Measurements from ENCODE around the gene CREG2. TPM values are rescaled to one million over a fixed set of nuclear protein-coding genes. Genes with fewer than 3 reads are reported as not detected.

The CREG2 gene
- total and polyA plus RNA-seq, 8 donors, result 0.24 to 0.98 (median 0.51) TPM; not detected in 2

DNA sequence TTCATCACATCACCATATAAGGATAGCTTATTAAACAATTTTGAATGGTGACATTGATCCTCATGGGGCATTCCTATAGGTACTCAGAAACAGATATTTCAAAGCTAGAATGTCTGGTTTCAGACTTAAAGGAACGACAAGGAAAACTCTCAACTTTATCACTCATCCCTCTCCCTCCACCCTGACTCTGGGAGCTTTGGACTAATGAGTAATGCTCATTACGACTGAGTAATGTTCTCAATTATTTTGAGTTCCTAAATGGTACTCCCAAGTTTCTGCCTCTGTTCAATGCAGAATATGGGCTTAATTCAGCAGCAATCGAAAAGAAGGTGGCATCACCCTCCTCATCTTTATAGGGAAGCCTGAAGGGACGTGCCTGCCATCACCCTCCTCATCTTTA, 44.2 kb upstream of the CREG2 start:
- intact Hi-C loops (cut with DNase I), result no loop called here
- Histone ChIP-seq H3K36me3 (no peaks in the 10 kb centered on the region), H3K4me3 (no peak overlapping the region), H3K9me3 (no peaks in the 10 kb centered on the region), H3K27ac (no peak overlapping the region), H3K4me1 (no peaks in the 10 kb centered on the region), H3K27me3 (no peaks in the 10 kb centered on the region)
- ATAC-seq (no peak), DNase-seq (no peak)
- TF ChIP-seq, protein P1, sequence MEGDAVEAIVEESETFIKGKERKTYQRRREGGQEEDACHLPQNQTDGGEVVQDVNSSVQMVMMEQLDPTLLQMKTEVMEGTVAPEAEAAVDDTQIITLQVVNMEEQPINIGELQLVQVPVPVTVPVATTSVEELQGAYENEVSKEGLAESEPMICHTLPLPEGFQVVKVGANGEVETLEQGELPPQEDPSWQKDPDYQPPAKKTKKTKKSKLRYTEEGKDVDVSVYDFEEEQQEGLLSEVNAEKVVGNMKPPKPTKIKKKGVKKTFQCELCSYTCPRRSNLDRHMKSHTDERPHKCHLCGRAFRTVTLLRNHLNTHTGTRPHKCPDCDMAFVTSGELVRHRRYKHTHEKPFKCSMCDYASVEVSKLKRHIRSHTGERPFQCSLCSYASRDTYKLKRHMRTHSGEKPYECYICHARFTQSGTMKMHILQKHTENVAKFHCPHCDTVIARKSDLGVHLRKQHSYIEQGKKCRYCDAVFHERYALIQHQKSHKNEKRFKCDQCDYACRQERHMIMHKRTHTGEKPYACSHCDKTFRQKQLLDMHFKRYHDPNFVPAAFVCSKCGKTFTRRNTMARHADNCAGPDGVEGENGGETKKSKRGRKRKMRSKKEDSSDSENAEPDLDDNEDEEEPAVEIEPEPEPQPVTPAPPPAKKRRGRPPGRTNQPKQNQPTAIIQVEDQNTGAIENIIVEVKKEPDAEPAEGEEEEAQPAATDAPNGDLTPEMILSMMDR (IDR thresholded peaks at IDR 0.05), result no peak

DNA sequence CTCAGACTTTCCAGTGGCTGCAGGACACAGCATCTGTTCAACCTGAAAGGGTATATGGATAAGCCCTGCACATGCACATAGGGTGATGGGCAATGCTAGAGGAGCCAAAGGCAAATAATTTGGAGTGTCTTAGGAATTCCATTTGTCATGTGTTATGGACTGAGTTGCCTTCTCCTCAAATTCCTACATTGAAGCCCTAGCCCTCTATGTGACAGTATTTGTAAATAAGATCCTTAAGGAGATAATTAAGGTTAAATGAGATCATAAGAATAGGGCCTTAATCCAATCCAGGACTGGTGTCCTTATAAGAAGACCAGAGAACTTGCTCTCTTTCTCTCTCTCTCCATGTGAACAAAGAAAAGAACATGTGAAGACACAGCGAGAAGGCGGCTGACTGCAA, 42.9 kb upstream of the CREG2 start:
- H3K36me3 ChIP-seq, result no peaks in the 10 kb centered on the region
- TF ChIP-seq, protein P1 (IDR thresholded peaks at IDR 0.05), result no peak
- H3K9me3 ChIP-seq, result no peaks in the 10 kb centered on the region
- H3K27me3 ChIP-seq, result no peaks in the 10 kb centered on the region
- H3K4me1 ChIP-seq, result no peaks in the 10 kb centered on the region
- no peak overlapping the region for H3K27ac ChIP-seq
- DNase-seq, result no peak
- intact Hi-C loops (cut with DNase I), result no loop called here
- H3K4me3 ChIP-seq, result no peak overlapping the region
- no peak for ATAC-seq

DNA sequence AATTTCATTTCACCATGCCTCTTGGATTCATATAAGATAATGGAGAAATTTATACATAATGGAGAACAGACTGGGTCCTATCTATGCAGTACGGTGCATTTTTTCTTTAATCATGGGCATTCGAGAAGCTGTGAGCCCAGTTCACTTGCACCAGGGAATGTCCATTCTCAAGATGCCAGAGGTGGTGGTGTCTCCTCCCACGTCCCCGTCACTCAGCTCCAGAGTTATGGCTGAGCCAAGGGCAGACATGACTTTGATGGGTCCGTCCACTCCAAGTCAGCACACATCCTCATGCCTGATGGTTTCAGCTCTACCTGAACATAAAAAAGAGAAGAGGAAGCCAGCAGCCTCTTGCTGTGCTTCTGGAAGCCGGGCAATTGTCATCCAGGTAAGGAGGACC, 42.1 kb upstream of the CREG2 start:
- TF ChIP-seq, protein P1 (IDR thresholded peaks at IDR 0.05), result no peak
- Histone ChIP-seq H3K36me3 (no peaks in the 10 kb centered on the region), H3K27me3 (no peaks in the 10 kb centered on the region), H3K4me3 (no peak overlapping the region), H3K4me1 (no peaks in the 10 kb centered on the region), H3K9me3 (no peaks in the 10 kb centered on the region), H3K27ac (no peak overlapping the region)
- ATAC-seq, result no peak
- intact Hi-C loops (cut with DNase I), result no loop called here
- no peak for DNase-seq

DNA sequence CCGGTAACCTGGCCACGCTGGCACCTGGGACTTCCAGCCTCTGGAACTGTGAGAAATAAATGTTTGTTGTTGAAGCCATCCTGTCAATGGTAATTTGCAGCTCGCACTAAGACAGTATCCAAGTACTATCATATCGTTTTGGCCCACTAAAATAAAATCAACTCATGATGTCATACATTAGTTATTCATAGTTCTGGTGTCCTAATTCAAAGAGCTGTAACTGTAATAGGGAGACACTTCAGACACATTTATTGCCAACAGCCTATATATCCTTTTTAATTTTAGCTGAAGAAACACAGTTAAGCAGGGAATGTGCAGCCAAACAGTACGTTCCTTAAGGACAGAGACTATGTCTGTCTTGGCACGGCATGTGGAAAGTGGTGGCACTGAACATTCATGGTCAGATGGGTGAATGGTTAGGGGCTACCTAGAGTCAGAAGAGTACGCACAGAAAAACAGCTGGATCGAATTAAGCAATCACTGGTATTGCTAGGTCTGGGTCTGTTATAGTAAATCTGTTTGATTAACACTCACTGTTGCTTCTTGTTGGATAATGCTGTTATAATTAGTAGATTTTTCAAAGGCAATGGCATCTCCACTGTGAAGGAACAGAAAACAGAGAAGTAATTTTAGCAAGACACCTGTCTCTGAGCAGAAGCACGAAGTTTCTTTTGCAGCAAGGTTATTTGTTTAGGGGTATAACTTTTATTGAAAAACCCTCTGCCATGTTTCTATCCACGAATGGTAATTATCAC, 41.3 kb upstream of the CREG2 start:
- DNase-seq (no peak), ATAC-seq (no peak)
- H3K9me3 ChIP-seq, result no peaks in the 10 kb centered on the region
- H3K36me3 ChIP-seq, result no peaks in the 10 kb centered on the region
- no peak overlapping the region for H3K27ac ChIP-seq
- intact Hi-C loops (cut with DNase I), result no loop called here
- no peak overlapping the region for H3K4me3 ChIP-seq
- no peaks in the 10 kb centered on the region for H3K4me1 ChIP-seq
- no peaks in the 10 kb centered on the region for H3K27me3 ChIP-seq
- TF ChIP-seq, protein P1 (IDR thresholded peaks at IDR 0.05), result no peak

DNA sequence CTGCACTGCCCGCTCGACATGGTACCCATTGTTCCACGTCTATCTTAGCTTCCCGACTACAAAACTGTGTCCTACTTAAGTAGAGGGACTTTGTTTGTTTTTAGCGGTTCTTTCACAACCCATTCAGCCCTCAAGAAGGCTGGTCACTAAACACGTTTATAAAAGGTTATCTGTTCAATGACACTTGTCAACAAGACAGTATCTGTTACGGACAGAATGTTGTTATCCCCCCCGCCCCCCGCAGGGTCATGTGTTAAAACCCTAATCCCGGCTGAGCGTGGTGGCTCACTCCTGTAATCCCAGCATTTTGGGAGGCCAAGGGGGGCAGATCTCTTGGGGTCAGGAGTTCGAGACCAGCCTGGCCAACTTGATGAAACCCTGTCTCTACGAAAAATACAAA, 40.4 kb upstream of the CREG2 start:
- intact Hi-C loops (cut with DNase I), result no loop called here
- ATAC-seq (no peak), DNase-seq (no peak)
- no peaks in the 10 kb centered on the region for H3K36me3 ChIP-seq
- no peak overlapping the region for H3K4me3 ChIP-seq
- no peaks in the 10 kb centered on the region for H3K4me1 ChIP-seq
- H3K27ac ChIP-seq, result no peak overlapping the region
- TF ChIP-seq, protein P1 (IDR thresholded peaks at IDR 0.05), result no peak
- no peaks in the 10 kb centered on the region for H3K9me3 ChIP-seq
- H3K27me3 ChIP-seq, result no peaks in the 10 kb centered on the region

Data from left lung (tissue), 10 donors.